GM21529 (cell line): ENCODE results near the gene SMARCA4.
"Not testable (repeated sequence)": the region's sequence is repeated elsewhere in the genome, so short reads cannot be mapped to it uniquely, and the experiment has no call there.

Experiments used
- ATAC-seq: cut with Tn5 transposase; IDR thresholded peaks from one replicate; pipeline ENCODE4 v1.9.1; 2021; ENCODE audit not compliant: unreplicated experiment

Gene SMARCA4

DNA sequence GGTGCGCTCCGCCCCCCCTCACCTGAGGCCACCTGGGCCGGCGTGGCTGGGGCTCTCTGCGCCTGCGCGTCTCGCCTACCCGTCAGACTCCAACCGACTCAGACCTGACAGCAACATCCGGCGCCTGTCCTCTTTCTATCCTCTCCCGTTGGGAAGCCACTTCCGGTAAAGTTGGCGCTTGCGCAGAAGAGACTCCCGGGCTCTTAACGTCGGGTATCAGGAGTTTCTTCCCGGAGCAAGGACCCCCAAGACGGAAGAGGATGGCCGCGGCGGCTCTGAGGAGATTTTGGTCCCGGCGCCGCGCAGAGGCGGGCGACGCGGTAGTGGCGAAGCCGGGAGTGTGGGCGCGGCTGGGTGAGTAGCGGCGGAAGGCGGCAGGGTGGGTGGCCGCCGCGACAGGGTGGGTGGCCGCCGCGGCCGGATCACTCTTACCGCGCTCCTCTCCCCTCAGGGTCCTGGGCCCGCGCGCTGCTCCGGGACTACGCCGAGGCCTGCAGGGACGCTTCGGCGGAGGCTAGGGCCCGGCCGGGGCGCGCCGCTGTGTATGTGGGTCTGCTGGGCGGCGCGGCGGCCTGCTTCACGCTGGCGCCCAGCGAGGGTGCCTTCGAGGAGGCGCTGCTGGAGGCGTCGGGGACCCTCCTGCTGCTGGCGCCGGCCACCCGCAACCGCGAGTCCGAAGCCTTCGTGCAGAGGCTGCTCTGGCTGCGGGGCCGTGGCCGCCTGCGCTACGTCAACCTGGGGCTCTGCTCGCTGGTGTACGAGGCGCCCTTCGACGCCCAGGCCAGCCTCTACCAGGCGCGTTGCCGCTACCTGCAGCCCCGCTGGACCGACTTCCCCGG, 32.0 kb upstream of the SMARCA4 start, which contains the start of the genes TIMM29 and YIPF2:
TIMM29 (plus strand) TSS at position 249 of the 839 bp plus-strand sequence; CDS start at position 261, 12 bp downstream.
YIPF2 (minus strand) TSS at position 77 of the 839 bp plus-strand sequence. CDS start 229 bp downstream, outside the sequence.
- ATAC-seq = peak; percentile 80

GRCh38 chr19:10929402-10929794, 31.4 kb upstream of the SMARCA4 start:
- no peak for ATAC-seq

DNA sequence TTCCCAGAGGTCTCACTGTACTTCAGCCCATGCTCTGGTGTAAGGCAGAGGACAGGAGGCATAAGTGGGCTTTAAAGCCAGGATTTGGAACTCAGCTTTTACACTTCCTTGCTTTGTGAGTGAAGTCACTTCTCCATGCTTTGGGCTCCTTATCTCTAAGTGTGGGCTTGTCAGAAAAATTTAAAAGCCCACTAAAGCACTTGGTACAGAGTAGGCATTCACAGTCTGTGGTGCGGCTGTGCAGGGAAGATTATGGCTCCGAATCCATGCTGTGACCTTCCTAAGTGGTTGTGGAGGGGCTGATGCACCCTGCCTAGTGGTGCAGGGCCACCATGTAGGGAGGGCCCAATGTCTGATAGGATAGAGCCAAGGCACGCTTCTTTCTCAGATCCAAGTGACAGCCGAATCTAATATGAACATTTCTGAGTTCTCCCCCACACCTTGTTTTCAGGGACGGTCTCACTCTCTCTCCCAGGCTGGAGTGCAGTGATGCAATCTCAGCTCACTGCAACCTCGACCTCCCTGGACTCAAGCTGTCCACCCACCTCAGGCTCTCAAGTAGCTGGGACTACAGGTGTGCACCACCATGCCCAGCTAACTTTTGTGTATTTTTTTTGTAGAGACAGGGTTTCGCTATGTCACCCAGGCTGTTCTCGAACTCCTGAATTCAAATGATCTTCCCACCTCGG, 25.3 kb upstream of the SMARCA4 start:
- no peak for ATAC-seq

DNA sequence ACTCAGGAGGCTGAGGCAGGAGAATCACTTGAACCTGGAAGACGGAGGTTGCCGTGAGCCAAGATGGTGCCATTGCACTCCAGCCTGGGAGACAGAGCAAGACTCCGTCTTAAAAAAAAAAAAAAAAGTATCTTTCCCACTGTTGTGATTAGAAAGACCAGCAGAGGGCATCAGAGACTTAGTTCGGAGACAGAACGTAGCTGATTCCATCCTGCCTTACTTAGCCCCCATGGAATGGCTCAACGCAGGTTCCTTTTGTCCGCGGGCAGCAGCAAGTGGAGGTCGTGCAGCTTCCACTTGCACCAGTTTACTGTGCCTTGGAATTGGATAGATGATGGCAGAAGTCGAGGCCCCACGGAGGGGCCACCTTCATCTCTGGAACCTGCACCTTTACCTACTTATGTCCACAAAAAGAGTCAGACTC, 24.2 kb upstream of the SMARCA4 start:
- ATAC-seq = no peak

DNA sequence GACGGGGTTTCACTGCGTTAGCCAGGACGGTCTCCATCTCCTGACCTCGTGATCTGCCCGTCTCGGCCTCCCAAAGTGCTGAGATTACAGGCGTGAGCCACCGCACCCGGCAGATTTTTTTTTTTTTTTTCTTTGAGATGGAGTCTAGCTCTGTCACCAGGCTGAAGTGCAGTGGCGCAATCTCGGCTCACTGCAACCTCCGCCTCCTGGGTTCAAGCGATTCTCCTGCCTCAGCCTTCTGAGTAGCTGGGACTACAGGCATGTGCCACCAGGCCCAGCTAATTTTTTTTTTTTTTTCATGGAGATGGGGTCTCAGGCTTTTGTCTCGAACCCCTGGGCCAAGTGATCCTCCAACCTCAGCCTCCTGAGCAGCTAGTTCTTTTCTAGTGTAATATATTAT, 19.2 kb upstream of the SMARCA4 start:
- not testable (repeated sequence) for ATAC-seq

DNA sequence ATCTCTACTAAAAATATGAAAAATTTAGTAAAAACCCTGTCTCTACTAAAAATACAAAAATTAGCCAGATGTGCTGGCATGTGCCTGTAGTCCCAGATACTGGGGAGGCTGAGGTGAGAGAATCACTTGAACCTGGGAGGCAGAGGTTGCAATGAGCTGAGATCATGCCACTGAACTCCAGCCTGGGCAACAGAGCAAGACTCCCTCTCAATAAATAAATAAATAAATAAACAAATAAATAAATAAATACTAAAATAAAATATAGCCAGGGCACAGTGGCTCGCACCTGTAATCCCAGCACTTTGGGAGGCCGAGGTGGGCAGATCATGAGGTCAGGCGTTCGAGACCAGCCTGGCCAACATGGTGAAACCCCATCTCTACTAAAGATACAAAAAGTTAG, 17.4 kb upstream of the SMARCA4 start:
- ATAC-seq = not testable (repeated sequence)

DNA sequence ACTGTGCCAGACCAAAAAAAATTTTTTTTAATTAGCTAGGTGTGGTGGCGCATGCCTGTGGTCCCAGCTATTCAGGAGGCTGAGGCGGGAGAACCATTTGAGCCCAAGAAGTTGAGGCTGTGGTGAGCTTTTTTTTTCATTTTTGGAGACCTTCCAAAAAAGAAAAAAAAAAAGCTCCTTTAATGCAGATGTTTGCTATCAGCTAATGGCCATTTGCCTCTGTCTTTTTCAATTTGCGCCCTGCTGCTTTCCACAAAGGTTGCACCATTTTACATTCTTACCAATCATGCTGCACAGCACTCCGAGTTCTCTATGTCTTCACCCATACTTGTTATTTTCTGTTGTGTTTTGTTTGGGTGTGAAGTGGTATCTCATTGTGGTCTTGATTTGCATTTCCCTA, 15.6 kb upstream of the SMARCA4 start:
- ATAC-seq = no peak

DNA sequence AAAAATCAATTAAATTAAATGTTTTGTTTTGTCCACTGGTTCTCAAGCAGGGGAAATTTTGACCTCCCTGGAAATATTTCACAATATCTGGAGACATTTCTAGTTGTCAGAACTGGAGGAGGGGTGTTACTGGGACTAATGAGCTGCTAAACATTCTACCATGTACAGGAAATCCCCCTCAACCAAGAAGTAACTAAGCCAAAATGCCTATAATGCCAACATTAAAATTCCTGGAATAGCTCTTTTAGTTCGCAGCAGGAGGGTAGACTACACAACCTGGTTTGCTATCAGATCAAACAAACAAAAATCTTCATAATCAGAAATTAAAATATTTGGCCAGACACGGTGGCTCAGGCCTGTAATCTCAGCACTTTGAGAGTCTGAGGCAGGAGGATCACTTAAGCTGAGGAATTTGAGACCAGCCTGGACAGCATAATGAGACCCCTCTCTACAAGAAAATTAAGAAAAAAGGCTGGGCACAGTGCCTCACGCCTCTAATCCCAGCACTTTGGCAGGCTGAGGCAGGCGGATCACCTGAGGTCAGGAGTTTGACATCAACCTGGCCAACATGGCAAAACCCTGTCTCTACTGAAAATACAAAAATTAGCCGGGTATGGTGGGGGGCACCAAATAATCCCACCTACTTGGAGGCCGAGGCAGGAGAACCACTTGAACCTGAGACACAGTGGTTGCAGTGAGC, 13.7 kb upstream of the SMARCA4 start:
- no peak for ATAC-seq

- ATAC-seq = no peak
These were observed 8.0 kb upstream of the SMARCA4 start for GRCh38 chr19:10952809-10953208.

GRCh38 chr19:10959277-10959968, 1.4 kb upstream of the SMARCA4 start:
- ATAC-seq = not testable (repeated sequence)

DNA sequence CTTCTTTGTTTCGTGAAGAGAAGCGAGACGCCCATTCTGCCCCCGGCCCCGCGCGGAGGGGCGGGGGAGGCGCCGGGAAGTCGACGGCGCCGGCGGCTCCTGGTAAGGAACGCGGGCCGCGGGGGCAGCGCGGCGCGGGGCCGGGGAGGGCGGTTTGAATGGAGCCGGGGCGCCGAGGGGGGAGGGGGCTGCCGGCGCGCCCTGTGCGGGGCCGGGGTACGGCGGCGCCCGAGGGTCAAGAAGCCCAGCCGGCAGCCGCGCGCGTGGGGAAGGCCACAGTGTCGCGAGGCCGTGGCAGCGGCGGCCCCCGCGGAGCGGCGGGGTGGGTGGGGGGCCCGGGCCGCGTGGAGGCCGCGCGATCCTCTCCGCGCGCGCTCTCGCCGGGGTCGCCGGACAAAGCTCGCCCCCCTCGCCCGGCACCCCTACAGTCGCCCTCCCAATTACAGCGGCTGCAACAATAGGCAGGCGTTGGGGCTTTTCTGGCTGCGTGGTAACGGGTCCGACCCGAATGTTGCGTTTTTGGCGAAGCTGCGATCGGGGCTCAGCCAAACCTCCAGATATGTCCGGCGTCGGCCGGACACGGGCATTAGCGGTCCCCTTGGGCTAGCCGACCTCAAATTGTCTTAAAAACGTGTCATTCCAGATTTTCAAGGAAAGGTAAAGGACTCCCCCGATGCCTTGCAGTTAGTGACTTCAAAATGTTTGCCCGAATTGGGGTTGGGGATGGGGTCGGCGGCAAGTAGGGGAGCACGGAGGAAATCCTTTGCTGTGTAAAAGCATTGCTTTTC, 437 bp downstream of the SMARCA4 start:
- peak; percentile 27 for ATAC-seq

- ATAC-seq = no peak
These were observed 2.0 kb downstream of the SMARCA4 start for GRCh38 chr19:10962863-10963262.

- ATAC-seq = no peak
These were observed 3.0 kb downstream of the SMARCA4 start for GRCh38 chr19:10963865-10964264.

- no peak for ATAC-seq
These were observed 4.1 kb downstream of the SMARCA4 start for GRCh38 chr19:10964903-10965302.

GRCh38 chr19:10965398-10965797, 4.6 kb downstream of the SMARCA4 start:
- ATAC-seq = no peak

DNA sequence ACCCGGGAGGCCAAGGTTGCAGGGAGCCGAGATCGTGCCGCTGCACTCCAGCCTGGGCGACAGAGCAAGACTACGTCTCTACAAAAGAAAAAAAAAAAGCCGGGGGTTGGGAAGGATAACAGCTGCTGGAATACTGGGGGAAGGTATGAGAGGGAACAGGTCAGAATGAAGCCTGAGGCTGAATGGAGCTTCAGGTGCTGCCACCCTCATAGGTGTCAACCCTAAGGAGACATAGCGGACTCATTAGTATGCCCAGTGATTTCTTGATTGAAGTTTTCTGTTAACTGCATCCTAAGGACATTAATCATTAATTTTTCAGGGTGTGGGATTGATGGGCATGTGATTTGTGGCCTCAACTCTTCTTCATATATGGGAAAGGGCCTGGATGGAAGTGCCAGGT, 6.0 kb downstream of the SMARCA4 start:
- ATAC-seq = no peak

DNA sequence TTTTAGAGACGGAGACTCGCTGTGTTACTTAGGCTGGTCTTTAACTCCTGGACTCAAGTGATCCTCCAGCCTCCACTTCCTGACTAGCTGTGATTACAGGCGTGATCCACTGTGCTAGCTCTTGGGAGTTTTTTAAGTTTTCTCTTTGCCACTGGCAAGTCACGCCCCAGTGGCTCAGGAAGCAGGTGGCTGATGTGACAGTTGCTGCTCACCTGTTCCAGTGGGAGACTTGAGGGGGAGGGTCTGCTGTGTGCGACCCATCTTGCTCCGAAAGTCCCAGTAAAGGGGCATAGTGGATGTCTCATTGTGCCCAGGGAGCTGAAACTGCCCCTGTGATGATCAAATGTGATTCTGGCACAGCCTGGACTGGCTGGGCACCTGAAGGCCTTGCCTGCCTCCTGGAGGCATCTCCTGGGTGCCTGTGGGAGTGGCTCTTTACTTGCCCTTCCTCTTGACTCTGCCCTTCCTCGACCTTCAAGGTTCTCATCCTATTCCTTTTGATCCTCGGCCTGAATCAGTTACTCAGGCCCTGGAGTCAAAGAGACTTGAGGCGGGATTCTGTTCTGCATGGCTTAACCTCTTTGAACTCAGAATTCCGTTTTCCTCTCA, 7.8 kb downstream of the SMARCA4 start:
- ATAC-seq = no peak

DNA sequence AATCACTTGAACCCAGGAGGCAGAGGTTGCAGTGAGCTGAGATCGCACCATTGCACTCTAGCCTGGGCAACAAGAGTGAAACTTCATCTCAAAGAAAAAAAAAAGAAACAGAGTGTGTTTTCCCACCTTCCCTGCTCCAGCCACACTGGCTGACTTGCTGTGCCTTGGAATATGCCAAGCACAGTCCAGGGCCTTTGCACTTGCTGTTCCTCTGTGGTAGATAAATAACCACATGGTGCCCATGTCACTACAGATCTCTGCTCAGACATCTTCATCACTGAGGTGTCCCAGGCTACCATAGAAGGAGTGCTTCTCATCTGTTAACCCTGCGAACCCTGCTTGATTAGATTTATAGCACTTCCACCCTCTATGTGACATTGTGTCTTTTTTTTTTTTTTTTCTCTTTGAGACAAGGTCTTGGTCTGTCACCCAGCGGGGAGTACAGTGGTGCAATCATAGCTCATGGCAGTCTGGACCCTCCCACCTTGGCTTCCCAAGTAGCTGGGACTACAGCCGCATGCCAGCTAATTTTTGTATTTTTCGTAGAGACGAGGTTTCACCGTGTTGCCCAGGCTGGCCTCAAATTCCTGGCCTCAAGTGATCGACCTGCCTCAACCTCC, 10.4 kb downstream of the SMARCA4 start:
- ATAC-seq = no peak
